ENCODE measurements around the gene LARGE2.

The LARGE2 gene

GRCh38 chr11:45922425-45923082, at the start of gene LARGE2:
TSS of gene LARGE2 (plus strand) at chr11:45922656. CDS start at chr11:45922883, 227 bp downstream.
- DNase-seq (ENCODE audit: low read depth), result no peak

GRCh38 chr11:45876401-45876800, 46.1 kb upstream of the LARGE2 start:
- DNase-seq (ENCODE audit: low read depth), result no peak

GRCh38 chr11:45877221-45877620, 45.2 kb upstream of the LARGE2 start:
- DNase-seq (ENCODE audit: low read depth), result no peak

GRCh38 chr11:45877845-45878244, 44.6 kb upstream of the LARGE2 start:
- DNase-seq (ENCODE audit: low read depth), result no peak

GRCh38 chr11:45879803-45880686, 42.4 kb upstream of the LARGE2 start:
- no peak for DNase-seq (ENCODE audit: low read depth)

- no peak for DNase-seq (ENCODE audit: low read depth)
These were observed 41.5 kb upstream of the LARGE2 start for GRCh38 chr11:45880772-45881570.

- no peak for DNase-seq (ENCODE audit: low read depth)
These were observed 40.6 kb upstream of the LARGE2 start for GRCh38 chr11:45881708-45882368.

GRCh38 chr11:45884596-45885185, 37.8 kb upstream of the LARGE2 start:
- no peak for DNase-seq (ENCODE audit: low read depth)

GRCh38 chr11:45885274-45885920, 37.1 kb upstream of the LARGE2 start, which contains the start of gene MAPK8IP1:
TSS of gene MAPK8IP1 (plus strand) at chr11:45885651. CDS start at chr11:45885821, 170 bp downstream.
- DNase-seq (ENCODE audit: low read depth), result peak; percentile 33

GRCh38 chr11:45885921-45886721, 36.3 kb upstream of the LARGE2 start:
- no peak for DNase-seq (ENCODE audit: low read depth)

GRCh38 chr11:45886816-45887520, 35.5 kb upstream of the LARGE2 start:
- no peak for DNase-seq (ENCODE audit: low read depth)

GRCh38 chr11:45887587-45887986, 34.9 kb upstream of the LARGE2 start:
- DNase-seq (ENCODE audit: low read depth), result no peak

- DNase-seq (ENCODE audit: low read depth), result no peak
These were observed 32.9 kb upstream of the LARGE2 start for GRCh38 chr11:45889555-45889954.

GRCh38 chr11:45889966-45890365, 32.5 kb upstream of the LARGE2 start:
- no peak for DNase-seq (ENCODE audit: low read depth)

GRCh38 chr11:45890886-45891550, 31.4 kb upstream of the LARGE2 start:
- DNase-seq (ENCODE audit: low read depth), result no peak

- DNase-seq (ENCODE audit: low read depth), result no peak
These were observed 29.6 kb upstream of the LARGE2 start for GRCh38 chr11:45892856-45893255.

GRCh38 chr11:45894555-45895247, 27.8 kb upstream of the LARGE2 start:
- DNase-seq (ENCODE audit: low read depth), result no peak

- DNase-seq (ENCODE audit: low read depth), result no peak
These were observed 26.8 kb upstream of the LARGE2 start for GRCh38 chr11:45895553-45896259.

Measured in activated T-helper 1 cell treated with Interleukin-2 at 50 U/mL for 16 hours (primary cell).